ENCODE data around the gene S100Z. TPM values are rescaled to one million over a fixed set of nuclear protein-coding genes. Genes with fewer than 3 reads are reported as not detected.

S100Z gene
- total RNA-seq, 1 experiment from 2014 or later, result not detected

- in situ Hi-C loops (cut with HindIII; ENCODE audit: low pct_unique_long_range_greater_than_20kb, low sequenced_read_pairs), result no loop called here
- BruUV-seq (replicated peaks), result no TSS peak
- no peak for DNase-seq (ENCODE audit: low read depth, low spot score)
These were observed 104.0 kb downstream of the S100Z start for GRCh38 chr5:76953551-76954382.

DNA sequence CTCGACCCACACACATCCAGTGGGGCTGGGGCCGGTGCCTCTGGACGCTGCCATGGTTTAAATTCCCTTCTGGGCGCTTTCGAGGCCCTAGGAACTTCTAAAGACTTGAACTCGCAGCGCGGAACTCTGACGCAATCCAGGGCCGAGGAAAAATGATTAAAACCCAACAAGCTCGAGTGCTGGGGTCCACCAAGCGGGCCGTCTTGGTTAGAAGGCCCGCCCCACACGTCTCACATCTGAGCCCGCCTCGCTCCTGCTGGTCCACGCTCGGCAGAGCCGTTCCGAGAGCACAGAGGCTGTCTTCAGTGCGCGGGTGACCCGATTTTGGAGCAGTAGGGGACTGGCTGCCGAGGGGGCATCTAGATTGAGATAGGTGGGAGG is 104.6 kb downstream of the S100Z start:
- no peaks in the 10 kb centered on the region for H3K4me1 ChIP-seq (ENCODE audit: control insufficient read depth, insufficient read depth, low read length)
- no peak for DNase-seq (ENCODE audit: low read depth, low spot score)
- in situ Hi-C loops (cut with HindIII; ENCODE audit: low pct_unique_long_range_greater_than_20kb, low sequenced_read_pairs) (no loop called here), intact Hi-C loops (cut with micrococcal nuclease; ENCODE audit: unreplicated experiment) (no loop called here)
- no peak overlapping the region for H3K27ac ChIP-seq (ENCODE audit: low read length)
- peaks cover 12% of the 10 kb centered on the region for H3K27me3 ChIP-seq (ENCODE audit: control insufficient read depth, insufficient read depth, low read length)
- H3K36me3 ChIP-seq (ENCODE audit: control insufficient read depth, insufficient read depth, low read length), result no peaks in the 10 kb centered on the region
- TF ChIP-seq POLR2AphosphoS5 (IDR thresholded peaks at IDR 0.05; ENCODE audit: low read depth, low read length) (no peak), TCF7L2 (IDR thresholded peaks at IDR 0.05; ENCODE audit: low read depth, low read length) (no peak), CTCF (IDR thresholded peaks at IDR 0.05) (no peak), SIN3A (IDR thresholded peaks at IDR 0.05; ENCODE audit: borderline replicate concordance, insufficient read depth, low read depth, low read length) (no peak), REST (IDR thresholded peaks at IDR 0.05; ENCODE audit: insufficient read depth in 1 of 2, low read depth in 2 of 2, low read length in 1 of 2) (no peak)
- peak overlapping the region; percentile 39 to 48 for H3K4me3 ChIP-seq (ENCODE audit: low read depth in 2 of 2, low read length in 2 of 2)
- BruUV-seq (replicated peaks), result no TSS peak
- peak; percentile 20; the same call in 1 of the 2 replicates for ATAC-seq
- ChIA-PET CTCF (no interaction called here), POLR2A (no interaction called here)
- H3K9me3 ChIP-seq (ENCODE audit: control insufficient read depth, insufficient read depth, low read depth, low read length), result no peaks in the 10 kb centered on the region

More at GRCh38 chr5:76953551-76954382, 104.0 kb downstream of the S100Z start:
- H3K4me3 ChIP-seq (ENCODE audit: low read depth in 2 of 2, low read length in 2 of 2), result peak overlapping the region; percentile 39 to 48
- TF ChIP-seq SIN3A (IDR thresholded peaks at IDR 0.05; ENCODE audit: borderline replicate concordance, insufficient read depth, low read depth, low read length) (no peak), TCF7L2 (IDR thresholded peaks at IDR 0.05; ENCODE audit: low read depth, low read length) (no peak), REST (IDR thresholded peaks at IDR 0.05; ENCODE audit: insufficient read depth in 1 of 2, low read depth in 2 of 2, low read length in 1 of 2) (no peak), POLR2AphosphoS5 (IDR thresholded peaks at IDR 0.05; ENCODE audit: low read depth, low read length) (no peak), CTCF (IDR thresholded peaks at IDR 0.05) (no peak)
- peaks cover 12% of the 10 kb centered on the region for H3K27me3 ChIP-seq (ENCODE audit: control insufficient read depth, insufficient read depth, low read length)
- H3K36me3 ChIP-seq (ENCODE audit: control insufficient read depth, insufficient read depth, low read length), result no peaks in the 10 kb centered on the region
- CTCF ChIA-PET, result no interaction called here
- intact Hi-C loops (cut with micrococcal nuclease; ENCODE audit: unreplicated experiment), result no loop called here
- ATAC-seq, result peak; percentile 75
- POLR2A ChIA-PET, result no interaction called here
- H3K9me3 ChIP-seq (ENCODE audit: control insufficient read depth, insufficient read depth, low read depth, low read length), result no peaks in the 10 kb centered on the region
- H3K27ac ChIP-seq (ENCODE audit: low read length), result no peak overlapping the region
- no peaks in the 10 kb centered on the region for H3K4me1 ChIP-seq (ENCODE audit: control insufficient read depth, insufficient read depth, low read length)

Data from Panc1 (cell line).